Measurements from ENCODE around the gene SUGP1.

DNA sequence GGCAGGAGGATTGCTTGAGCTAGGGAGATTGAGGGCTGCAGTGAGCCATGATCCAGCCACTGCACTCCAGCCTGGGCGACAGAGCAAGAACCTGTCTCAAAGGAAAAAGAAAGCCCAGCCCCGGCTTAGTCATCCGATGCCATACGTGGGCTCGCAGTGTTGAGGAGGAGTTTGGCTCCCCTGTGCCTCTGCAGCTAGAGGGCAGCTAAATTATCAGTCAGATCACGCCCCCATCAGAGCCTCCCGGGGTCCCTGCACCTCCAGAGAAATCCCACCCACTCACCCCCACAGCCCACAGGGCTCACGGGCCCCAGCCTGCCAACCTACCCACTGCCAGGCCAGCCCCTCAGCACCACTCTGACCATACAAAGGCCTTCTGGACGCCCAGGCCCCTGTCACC, 28.0 kb upstream of the SUGP1 start:
- TF ChIP-seq, protein P1, sequence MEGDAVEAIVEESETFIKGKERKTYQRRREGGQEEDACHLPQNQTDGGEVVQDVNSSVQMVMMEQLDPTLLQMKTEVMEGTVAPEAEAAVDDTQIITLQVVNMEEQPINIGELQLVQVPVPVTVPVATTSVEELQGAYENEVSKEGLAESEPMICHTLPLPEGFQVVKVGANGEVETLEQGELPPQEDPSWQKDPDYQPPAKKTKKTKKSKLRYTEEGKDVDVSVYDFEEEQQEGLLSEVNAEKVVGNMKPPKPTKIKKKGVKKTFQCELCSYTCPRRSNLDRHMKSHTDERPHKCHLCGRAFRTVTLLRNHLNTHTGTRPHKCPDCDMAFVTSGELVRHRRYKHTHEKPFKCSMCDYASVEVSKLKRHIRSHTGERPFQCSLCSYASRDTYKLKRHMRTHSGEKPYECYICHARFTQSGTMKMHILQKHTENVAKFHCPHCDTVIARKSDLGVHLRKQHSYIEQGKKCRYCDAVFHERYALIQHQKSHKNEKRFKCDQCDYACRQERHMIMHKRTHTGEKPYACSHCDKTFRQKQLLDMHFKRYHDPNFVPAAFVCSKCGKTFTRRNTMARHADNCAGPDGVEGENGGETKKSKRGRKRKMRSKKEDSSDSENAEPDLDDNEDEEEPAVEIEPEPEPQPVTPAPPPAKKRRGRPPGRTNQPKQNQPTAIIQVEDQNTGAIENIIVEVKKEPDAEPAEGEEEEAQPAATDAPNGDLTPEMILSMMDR (IDR thresholded peaks at IDR 0.05) = no peak
- TF ChIP-seq POLR2A (IDR thresholded peaks at IDR 0.05) = no peak
